K562 (cell line): ENCODE measurements around the gene ZBTB16. TPM values are rescaled to one million over a fixed set of nuclear protein-coding genes. Genes with fewer than 3 reads are reported as not detected.

ENCODE experiments used
- DDX20 ChIP-seq: fragments of 450-650 bp; IDR thresholded peaks from 2 replicates; pipeline ENCODE4 v1.6.1; 2016; ENCODE audit warnings: missing genetic modification characterization, low read depth, mild to moderate bottlenecking, missing compliant biosample characterization, moderate library complexity
- FOXJ2 ChIP-seq: fragments of 200-800 bp; sonication (Bioruptor generic); IDR thresholded peaks from 2 replicates; pipeline ENCODE4 v1.6.1; 2016; ENCODE audit warnings: missing genetic modification characterization, missing compliant biosample characterization
- GTF2E2 ChIP-seq: fragments of 200-800 bp; sonication (Bioruptor generic); IDR thresholded peaks from 2 replicates; pipeline ENCODE4 v1.6.1; 2016; ENCODE audit warnings: missing genetic modification characterization, missing compliant biosample characterization
- ZNF77 ChIP-seq: fragments of 250-450 bp; sonication (Bioruptor Pico); IDR thresholded peaks from 2 replicates; pipeline ENCODE4 v1.5.0; 2020
- ZNF830 ChIP-seq: fragments of 250-450 bp; sonication (Bioruptor Pico); IDR thresholded peaks from 2 replicates; pipeline ENCODE4 v1.5.0; 2021; ENCODE audit warnings: mild to moderate bottlenecking
- polyA plus RNA-seq, 8 experiments: library from polyadenylated mRNA; depleted of rRNA in 4 of 8; stranded (reverse) in 5 of 8; unstranded in 3 of 8; fragments of >200 nt; fragmentation: Nextera tagmentation in 2 of 8; fragmentation: Illumina TruSeq in 1 of 8; extraction: Ambion mirVana in 2 of 8; extraction: Trizol in 1 of 8; gene quantifications; 2 replicates each; pipeline versions ENCODE4 v1.2.1 to v1.2.3, GENCODE V29; 2011 to 2014; ENCODE audit warnings: inconsistent platforms in 1 of 8, missing spikeins in 1 of 8
- total RNA-seq, 7 experiments: library from RNA; depleted of rRNA in 6 of 7; stranded (reverse); fragments of >200 nt in 6 of 7; fragmentation: Illumina TruSeq in 2 of 7; extraction: Trizol in 2 of 7; gene quantifications; 2 replicates each; pipeline versions ENCODE4 v1.2.1 to v1.2.3, GENCODE V29; 2011 to 2021; ENCODE audit warnings: low replicate concordance in 1 of 7
- TF ChIP-seq, protein P1 (sequence below): fragments of 450-650 bp; IDR thresholded peaks from 2 replicates; pipeline ENCODE4 v1.6.1; 2016; ENCODE audit warnings: mild to moderate bottlenecking, moderate library complexity
- TF ChIP-seq, protein P2 (sequence below): IDR thresholded peaks from 2 replicates; pipeline ENCODE4 v1.6.1; 2012; ENCODE audit warnings: low read depth, low read length, improper control_type of control experiment, borderline replicate concordance
- TF ChIP-seq, protein P3 (sequence below): sonication (generic); formaldehyde crosslinking; IDR thresholded peaks from 2 replicates; pipeline ENCODE4 v1.8.0; 2022; ENCODE audit warnings: mild to moderate bottlenecking, missing genetic modification reagents

ZBTB16 gene
- total and polyA plus RNA-seq, 9 of the 15 experiments (the other 6 are each of a cell fraction or from before 2014, with no cell fraction given), result 0.06 to 0.40 (median 0.24) TPM; not detected in 4

DNA sequence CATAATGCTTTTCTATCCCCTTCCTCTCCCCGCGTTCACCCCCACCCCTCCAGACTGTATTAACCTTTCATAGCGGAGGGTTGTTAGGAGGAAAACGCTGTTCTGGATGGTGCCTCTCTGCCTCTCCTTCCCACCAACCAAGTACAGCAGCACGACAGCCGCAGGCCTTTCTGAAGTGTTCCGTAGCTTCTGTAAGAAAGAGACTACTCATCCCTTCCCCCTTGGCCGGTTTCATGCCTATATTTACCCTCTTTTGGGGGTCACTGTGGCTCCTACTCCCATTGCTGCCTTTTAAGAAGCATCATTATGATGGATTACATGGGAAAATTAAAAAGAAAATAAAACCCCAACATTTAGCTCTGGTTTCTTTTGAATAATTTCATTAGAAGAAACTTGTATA lies 46.5 kb downstream of the ZBTB16 start (continued):
- TF ChIP-seq, protein P1, sequence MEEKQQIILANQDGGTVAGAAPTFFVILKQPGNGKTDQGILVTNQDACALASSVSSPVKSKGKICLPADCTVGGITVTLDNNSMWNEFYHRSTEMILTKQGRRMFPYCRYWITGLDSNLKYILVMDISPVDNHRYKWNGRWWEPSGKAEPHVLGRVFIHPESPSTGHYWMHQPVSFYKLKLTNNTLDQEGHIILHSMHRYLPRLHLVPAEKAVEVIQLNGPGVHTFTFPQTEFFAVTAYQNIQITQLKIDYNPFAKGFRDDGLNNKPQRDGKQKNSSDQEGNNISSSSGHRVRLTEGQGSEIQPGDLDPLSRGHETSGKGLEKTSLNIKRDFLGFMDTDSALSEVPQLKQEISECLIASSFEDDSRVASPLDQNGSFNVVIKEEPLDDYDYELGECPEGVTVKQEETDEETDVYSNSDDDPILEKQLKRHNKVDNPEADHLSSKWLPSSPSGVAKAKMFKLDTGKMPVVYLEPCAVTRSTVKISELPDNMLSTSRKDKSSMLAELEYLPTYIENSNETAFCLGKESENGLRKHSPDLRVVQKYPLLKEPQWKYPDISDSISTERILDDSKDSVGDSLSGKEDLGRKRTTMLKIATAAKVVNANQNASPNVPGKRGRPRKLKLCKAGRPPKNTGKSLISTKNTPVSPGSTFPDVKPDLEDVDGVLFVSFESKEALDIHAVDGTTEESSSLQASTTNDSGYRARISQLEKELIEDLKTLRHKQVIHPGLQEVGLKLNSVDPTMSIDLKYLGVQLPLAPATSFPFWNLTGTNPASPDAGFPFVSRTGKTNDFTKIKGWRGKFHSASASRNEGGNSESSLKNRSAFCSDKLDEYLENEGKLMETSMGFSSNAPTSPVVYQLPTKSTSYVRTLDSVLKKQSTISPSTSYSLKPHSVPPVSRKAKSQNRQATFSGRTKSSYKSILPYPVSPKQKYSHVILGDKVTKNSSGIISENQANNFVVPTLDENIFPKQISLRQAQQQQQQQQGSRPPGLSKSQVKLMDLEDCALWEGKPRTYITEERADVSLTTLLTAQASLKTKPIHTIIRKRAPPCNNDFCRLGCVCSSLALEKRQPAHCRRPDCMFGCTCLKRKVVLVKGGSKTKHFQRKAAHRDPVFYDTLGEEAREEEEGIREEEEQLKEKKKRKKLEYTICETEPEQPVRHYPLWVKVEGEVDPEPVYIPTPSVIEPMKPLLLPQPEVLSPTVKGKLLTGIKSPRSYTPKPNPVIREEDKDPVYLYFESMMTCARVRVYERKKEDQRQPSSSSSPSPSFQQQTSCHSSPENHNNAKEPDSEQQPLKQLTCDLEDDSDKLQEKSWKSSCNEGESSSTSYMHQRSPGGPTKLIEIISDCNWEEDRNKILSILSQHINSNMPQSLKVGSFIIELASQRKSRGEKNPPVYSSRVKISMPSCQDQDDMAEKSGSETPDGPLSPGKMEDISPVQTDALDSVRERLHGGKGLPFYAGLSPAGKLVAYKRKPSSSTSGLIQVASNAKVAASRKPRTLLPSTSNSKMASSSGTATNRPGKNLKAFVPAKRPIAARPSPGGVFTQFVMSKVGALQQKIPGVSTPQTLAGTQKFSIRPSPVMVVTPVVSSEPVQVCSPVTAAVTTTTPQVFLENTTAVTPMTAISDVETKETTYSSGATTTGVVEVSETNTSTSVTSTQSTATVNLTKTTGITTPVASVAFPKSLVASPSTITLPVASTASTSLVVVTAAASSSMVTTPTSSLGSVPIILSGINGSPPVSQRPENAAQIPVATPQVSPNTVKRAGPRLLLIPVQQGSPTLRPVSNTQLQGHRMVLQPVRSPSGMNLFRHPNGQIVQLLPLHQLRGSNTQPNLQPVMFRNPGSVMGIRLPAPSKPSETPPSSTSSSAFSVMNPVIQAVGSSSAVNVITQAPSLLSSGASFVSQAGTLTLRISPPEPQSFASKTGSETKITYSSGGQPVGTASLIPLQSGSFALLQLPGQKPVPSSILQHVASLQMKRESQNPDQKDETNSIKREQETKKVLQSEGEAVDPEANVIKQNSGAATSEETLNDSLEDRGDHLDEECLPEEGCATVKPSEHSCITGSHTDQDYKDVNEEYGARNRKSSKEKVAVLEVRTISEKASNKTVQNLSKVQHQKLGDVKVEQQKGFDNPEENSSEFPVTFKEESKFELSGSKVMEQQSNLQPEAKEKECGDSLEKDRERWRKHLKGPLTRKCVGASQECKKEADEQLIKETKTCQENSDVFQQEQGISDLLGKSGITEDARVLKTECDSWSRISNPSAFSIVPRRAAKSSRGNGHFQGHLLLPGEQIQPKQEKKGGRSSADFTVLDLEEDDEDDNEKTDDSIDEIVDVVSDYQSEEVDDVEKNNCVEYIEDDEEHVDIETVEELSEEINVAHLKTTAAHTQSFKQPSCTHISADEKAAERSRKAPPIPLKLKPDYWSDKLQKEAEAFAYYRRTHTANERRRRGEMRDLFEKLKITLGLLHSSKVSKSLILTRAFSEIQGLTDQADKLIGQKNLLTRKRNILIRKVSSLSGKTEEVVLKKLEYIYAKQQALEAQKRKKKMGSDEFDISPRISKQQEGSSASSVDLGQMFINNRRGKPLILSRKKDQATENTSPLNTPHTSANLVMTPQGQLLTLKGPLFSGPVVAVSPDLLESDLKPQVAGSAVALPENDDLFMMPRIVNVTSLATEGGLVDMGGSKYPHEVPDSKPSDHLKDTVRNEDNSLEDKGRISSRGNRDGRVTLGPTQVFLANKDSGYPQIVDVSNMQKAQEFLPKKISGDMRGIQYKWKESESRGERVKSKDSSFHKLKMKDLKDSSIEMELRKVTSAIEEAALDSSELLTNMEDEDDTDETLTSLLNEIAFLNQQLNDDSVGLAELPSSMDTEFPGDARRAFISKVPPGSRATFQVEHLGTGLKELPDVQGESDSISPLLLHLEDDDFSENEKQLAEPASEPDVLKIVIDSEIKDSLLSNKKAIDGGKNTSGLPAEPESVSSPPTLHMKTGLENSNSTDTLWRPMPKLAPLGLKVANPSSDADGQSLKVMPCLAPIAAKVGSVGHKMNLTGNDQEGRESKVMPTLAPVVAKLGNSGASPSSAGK, result no peak
- TF ChIP-seq, protein P2, sequence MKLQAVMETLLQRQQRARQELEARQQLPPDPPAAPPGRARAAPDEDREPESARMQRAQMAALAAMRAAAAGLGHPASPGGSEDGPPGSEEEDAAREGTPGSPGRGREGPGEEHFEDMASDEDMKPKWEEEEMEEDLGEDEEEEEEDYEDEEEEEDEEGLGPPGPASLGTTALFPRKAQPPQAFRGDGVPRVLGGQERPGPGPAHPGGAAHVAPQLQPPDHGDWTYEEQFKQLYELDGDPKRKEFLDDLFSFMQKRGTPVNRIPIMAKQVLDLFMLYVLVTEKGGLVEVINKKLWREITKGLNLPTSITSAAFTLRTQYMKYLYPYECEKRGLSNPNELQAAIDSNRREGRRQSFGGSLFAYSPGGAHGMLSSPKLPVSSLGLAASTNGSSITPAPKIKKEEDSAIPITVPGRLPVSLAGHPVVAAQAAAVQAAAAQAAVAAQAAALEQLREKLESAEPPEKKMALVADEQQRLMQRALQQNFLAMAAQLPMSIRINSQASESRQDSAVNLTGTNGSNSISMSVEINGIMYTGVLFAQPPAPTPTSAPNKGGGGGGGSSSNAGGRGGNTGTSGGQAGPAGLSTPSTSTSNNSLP, result no peak
- TF ChIP-seq, protein P3, sequence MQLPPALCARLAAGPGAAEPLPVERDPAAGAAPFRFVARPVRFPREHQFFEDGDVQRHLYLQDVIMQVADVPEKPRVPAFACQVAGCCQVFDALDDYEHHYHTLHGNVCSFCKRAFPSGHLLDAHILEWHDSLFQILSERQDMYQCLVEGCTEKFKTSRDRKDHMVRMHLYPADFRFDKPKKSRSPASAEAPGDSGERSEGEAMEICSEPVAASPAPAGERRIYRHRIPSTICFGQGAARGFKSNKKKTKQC (CRISPR knock-in tag), result no peak
- no peak for TF ChIP-seq GTF2E2
- TF ChIP-seq ZNF830 (CRISPR knock-in tag), result no peak
- no peak for TF ChIP-seq FOXJ2 (tag)
- no peak for TF ChIP-seq DDX20 (tag)
- no peak for TF ChIP-seq ZNF77
